Brain microvascular endothelial cell (primary cell): Measurements from ENCODE around the gene MAML1.

ENCODE experiments used
- DNase-seq: peaks from one replicate; pipeline ENCODE4 v3.0.0-alpha.2; 2020
- H3K27ac ChIP-seq: fragments of 250-450 bp; sonication (Bioruptor Pico); 2 replicates; pipeline ENCODE4 v1.5.1; 2020; ENCODE audit warnings: mild to moderate bottlenecking, moderate library complexity
- H3K27me3 ChIP-seq: fragments of 250-450 bp; sonication (Bioruptor Pico); replicated peaks from 2 replicates; pipeline ENCODE4 v1.5.1; 2020; ENCODE audit warnings: mild to moderate bottlenecking
- H3K36me3 ChIP-seq: fragments of 250-450 bp; sonication (Bioruptor Pico); replicated peaks from 2 replicates; pipeline ENCODE4 v1.5.1; 2020; ENCODE audit warnings: mild to moderate bottlenecking
- H3K4me3 ChIP-seq: 2 replicates; pipeline ENCODE4 v1.5.1; 2011; ENCODE audit warnings: low read depth, mild to moderate bottlenecking, control low read depth, low read length, moderate library complexity
- in situ Hi-C: cut with HindIII; loops from 2 replicates; pipeline ENCODE4 v1.10.0; 2017; ENCODE audit warnings: low sequenced_read_pairs, low pct_ligation_motif_present
- TF ChIP-seq, protein P1 (sequence below): IDR thresholded peaks from 2 replicates; pipeline ENCODE4 v1.5.1; 2011; ENCODE audit warnings: low read depth, mild to moderate bottlenecking, moderate library complexity, low read length, control low read depth, inconsistent platforms; ENCODE audit errors: missing control alignments

The MAML1 gene

DNA sequence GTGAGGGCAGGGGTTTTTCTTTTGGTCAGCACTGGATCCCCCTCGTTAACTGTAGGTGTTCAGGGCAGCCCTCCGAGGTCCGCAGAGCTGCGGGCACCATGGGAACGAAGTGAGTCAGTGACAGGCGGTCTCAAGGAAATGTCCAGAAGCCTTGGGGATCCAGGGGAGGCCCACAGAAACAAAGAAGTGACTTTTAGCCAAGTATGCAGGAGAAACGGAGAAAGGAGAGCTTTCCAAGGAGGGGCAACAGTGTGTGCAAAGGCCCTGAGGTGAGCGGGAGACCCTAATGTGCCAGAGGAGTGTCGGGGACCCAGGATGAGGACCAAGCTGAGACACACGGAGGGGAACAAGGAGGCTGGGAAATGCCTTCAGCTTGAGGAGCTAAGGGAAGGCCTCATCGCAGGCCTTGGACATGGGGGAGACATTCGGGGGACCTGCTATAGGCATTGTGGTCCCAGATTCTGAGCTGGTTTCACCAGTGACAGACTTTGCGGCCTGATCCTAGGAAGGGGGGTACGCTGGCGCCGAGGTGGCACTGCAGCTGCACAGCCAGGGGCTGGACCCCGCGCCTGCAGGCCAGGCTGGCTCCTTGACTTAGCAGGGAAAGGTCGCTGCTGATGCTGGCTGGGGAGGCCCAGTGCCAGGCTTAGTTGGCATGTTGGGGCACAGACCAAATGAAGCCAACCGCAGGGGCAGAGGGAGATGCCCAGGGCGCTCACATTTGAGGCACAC, 64.4 kb downstream of the MAML1 start:
- Histone ChIP-seq H3K27me3 (no peaks in the 10 kb centered on the region), H3K36me3 (peaks cover 45% of the 10 kb centered on the region), H3K4me3 (no peak overlapping the region), H3K27ac (no peak overlapping the region)
- TF ChIP-seq, protein P1, sequence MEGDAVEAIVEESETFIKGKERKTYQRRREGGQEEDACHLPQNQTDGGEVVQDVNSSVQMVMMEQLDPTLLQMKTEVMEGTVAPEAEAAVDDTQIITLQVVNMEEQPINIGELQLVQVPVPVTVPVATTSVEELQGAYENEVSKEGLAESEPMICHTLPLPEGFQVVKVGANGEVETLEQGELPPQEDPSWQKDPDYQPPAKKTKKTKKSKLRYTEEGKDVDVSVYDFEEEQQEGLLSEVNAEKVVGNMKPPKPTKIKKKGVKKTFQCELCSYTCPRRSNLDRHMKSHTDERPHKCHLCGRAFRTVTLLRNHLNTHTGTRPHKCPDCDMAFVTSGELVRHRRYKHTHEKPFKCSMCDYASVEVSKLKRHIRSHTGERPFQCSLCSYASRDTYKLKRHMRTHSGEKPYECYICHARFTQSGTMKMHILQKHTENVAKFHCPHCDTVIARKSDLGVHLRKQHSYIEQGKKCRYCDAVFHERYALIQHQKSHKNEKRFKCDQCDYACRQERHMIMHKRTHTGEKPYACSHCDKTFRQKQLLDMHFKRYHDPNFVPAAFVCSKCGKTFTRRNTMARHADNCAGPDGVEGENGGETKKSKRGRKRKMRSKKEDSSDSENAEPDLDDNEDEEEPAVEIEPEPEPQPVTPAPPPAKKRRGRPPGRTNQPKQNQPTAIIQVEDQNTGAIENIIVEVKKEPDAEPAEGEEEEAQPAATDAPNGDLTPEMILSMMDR = no peak
- in situ Hi-C loops = no loop called here
- no peak for DNase-seq

DNA sequence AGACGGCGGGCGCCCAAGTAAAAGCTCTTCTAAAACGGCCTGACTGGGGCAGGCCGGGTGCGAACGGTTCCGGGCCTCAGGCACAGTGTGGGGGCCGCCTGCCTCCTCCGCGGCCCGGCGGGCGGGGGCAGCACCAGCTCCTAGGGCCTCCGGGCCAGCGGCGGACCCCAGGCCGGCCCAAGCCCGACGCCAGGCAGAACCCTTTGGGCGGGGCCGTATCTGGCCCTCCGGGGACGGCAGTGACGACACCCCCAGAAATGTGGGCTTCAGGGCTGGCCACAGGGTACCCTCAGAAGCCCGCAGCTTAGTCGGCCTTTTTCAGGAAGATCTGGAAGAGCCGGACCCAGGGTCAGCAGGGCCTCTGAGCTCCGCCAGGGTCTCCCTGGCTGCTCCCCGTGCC, 65.1 kb downstream of the MAML1 start:
- H3K4me3 ChIP-seq = no peak overlapping the region
- H3K36me3 ChIP-seq = peaks cover 48% of the 10 kb centered on the region
- in situ Hi-C loops = no loop called here
- no peak for DNase-seq
- no peak overlapping the region for H3K27ac ChIP-seq
- H3K27me3 ChIP-seq = no peaks in the 10 kb centered on the region
- TF ChIP-seq, protein P1 = no peak

DNA sequence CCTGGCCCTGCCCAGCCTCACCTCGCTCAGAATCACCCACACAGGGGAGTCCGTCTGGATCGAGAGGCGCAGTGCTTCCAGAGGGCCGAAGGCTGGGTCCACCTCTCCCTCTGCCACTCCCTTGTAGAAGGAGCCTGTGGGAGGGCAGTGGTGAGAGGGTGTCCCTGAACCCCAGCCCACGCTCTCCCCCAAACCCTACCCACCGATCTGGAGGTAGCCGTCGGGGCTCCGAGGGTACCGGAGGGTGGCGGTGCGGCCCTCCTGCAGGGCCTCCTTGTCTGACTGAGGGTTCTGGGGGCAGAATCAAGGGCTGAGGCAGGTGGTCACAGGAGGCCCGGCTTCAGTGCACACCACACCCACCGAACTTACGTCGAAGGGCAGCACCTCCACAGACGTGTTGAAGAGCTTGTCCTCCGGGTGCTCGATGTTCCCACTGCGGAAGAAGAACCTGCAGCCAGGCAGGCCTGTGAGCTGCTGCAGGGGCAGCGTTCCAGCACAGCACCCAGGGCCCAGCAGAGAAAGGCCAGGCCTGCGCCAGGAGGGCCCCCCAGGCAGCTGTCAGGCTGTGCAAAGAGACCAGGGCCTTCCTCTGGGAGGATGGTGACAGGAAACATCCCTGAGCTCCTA, 65.6 kb downstream of the MAML1 start:
- no peak overlapping the region for H3K27ac ChIP-seq
- no peaks in the 10 kb centered on the region for H3K27me3 ChIP-seq
- in situ Hi-C loops = no loop called here
- TF ChIP-seq, protein P1 = no peak
- H3K36me3 ChIP-seq = peaks cover 48% of the 10 kb centered on the region
- no peak overlapping the region for H3K4me3 ChIP-seq
- no peak for DNase-seq

DNA sequence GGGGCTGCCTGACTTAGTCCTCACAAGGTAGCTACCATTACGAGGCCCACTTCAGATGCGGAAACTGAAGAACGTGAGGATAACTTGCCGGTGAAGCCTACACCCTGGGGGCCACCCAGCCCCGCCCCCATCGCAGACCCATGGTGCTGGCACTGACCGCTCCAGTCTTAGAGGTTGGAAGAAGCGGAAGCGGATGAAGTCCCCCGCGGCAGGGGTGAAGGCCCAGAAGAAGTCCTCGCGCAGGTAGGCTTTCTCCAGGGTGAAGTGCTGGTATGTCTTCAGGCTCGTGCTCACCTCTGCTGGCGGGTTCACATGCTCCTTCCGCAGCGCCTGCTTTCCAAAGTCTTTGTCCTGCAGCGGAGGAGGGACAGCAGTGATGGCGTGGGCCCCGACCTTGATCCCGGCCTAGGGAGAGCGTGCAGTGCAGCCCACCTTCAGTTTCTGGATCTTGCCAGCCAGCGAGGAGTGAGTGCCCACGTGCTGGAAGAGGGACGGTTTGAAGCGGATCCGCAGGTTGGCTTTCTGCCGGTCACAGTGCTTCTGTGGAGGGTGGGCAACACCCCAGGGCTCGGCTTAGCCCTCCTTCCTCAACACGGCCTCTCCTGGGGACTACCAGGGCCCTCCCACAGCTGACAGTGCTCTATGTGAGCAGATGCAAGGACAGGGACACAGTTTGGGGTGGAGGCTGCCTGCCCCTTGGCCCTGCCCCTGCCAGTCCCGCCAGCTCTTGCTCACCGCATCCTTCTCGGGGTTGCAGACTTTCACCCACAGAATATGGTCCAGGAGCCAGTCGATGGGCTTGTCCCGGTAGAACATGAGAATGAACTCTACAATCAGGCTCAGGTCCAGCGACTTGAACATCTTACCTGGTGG, 66.4 kb downstream of the MAML1 start:
- in situ Hi-C loops = no loop called here
- TF ChIP-seq, protein P1 = no peak
- H3K27ac ChIP-seq = no peak overlapping the region
- H3K4me3 ChIP-seq = no peak overlapping the region
- DNase-seq = no peak
- no peaks in the 10 kb centered on the region for H3K27me3 ChIP-seq
- peaks cover 48% of the 10 kb centered on the region for H3K36me3 ChIP-seq

DNA sequence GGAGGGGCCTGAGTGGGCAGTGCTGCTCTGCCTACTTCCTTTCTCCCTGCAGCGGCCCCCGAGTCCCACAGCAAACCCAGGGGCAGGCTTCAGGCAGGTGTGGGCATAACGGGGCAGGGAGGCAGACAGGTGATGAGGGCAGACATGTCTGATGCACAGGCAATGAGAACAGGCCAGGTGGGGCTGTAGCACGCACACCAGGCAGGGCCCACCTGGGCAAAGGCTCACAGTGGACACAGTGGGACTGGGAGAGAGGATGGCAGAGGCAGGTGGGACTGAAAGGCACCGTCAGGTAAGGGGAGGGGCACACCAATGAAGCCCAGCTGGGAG, 67.0 kb downstream of the MAML1 start:
- Histone ChIP-seq H3K36me3 (peaks cover 48% of the 10 kb centered on the region), H3K4me3 (no peak overlapping the region), H3K27me3 (no peaks in the 10 kb centered on the region), H3K27ac (no peak overlapping the region)
- DNase-seq = no peak
- TF ChIP-seq, protein P1 = no peak
- in situ Hi-C loops = no loop called here
